ENCODE measurements around the gene ATP9B.

ATP9B gene

GRCh38 chr18:79182047-79182713, 113.0 kb downstream of the ATP9B start:
- TF ChIP-seq CTCF (IDR thresholded peaks at IDR 0.05; ENCODE audit: low read depth, low read length) = no peak
- no peak overlapping the region for H3K4me3 ChIP-seq (ENCODE audit: low read depth, low read length)

DNA sequence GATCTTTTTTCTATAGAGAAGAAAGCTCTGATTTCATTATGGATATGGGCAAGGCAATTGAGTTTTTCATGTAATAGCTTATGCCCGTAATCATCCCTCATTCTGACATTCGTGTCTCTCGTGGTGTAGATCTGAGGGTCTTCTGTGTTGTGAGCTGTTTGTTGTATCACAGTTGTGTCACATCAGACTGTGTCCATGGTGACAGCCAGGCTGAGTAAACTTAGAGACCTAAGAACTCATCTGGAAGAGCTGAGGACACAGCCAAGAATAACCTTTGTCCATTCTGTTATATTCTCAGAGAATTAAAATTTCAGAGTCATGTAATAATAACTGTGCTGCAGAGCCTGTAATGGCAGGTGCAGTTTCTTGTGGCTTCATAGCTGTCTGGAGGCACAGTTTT, 116.5 kb downstream of the ATP9B start:
- no peak for TF ChIP-seq CTCF (IDR thresholded peaks at IDR 0.05; ENCODE audit: low read depth, low read length)

DNA sequence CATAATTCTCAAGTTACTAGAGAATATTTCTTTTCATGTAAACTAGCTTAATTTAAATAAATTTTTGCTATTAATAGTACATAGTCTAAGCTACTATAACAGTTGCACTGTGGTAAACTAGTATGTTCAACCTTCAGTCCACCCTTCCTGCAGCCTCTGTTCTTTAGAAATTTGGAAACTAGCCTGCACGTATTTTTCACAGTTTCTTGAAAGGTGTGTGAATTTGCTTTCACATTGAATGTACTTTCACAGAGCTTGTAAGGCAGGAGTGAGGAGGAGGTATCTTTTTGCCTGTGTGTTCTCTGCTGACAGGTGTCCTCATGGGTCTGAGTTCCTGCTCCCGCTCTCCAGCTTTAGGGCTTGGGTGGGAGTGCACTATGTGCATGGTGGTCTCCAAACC, 117.5 kb downstream of the ATP9B start:
- H3K4me3 ChIP-seq (ENCODE audit: low read depth, low read length) = no peak overlapping the region
- no peak for TF ChIP-seq CTCF (IDR thresholded peaks at IDR 0.05; ENCODE audit: low read depth, low read length)

More for the DNA sequence above, 116.5 kb downstream of the ATP9B start:
- H3K4me3 ChIP-seq (ENCODE audit: low read depth, low read length) = no peak overlapping the region

GRCh38 chr18:79187532-79188277, 118.5 kb downstream of the ATP9B start:
- no peak for TF ChIP-seq CTCF (IDR thresholded peaks at IDR 0.05; ENCODE audit: low read depth, low read length)
- H3K4me3 ChIP-seq (ENCODE audit: low read depth, low read length) = no peak overlapping the region

GRCh38 chr18:79191418-79191817, 122.2 kb downstream of the ATP9B start:
- no peak overlapping the region for H3K4me3 ChIP-seq (ENCODE audit: low read depth, low read length)
- TF ChIP-seq CTCF (IDR thresholded peaks at IDR 0.05; ENCODE audit: low read depth, low read length) = no peak

GRCh38 chr18:79191956-79192355, 122.8 kb downstream of the ATP9B start:
- H3K4me3 ChIP-seq (ENCODE audit: low read depth, low read length) = no peak overlapping the region
- TF ChIP-seq CTCF (IDR thresholded peaks at IDR 0.05; ENCODE audit: low read depth, low read length) = no peak

DNA sequence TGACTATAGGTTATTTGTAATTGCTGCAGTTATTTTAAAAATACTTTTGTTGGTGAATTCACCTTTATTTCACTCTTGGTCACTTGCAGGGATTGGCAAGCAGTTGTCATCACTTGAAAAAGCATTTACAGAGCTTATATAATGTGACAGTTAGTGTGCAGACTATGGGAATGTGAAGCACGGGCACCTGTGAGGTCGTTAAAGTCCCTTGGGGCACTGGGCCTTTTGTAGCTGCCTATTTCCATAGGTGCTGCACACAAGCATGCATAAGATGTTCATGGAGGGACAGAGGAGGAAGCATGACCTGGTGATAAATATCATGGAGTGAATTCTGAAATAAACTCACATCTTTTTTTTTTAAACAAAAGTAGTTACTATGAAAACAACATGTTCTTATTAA, 124.6 kb downstream of the ATP9B start:
- no peak overlapping the region for H3K4me3 ChIP-seq (ENCODE audit: low read depth, low read length)
- TF ChIP-seq CTCF (IDR thresholded peaks at IDR 0.05; ENCODE audit: low read depth, low read length) = no peak

Data from WI38 (cell line).